CD4-positive, alpha-beta T cell treated with Interleukin-1 beta for 1 hour (primary cell): Measurements from ENCODE around the gene SMARCE1.
A peak's percentile ranks its signal among the peaks of the same experiment; 100 is the strongest.

Experiments used
- DNase-seq, 2 donors: peaks; one replicate each; pipeline ENCODE4 v3.0.0-alpha.2; 2020 to 2022

The SMARCE1 gene

GRCh38 chr17:40647624-40648383 is at the start of gene SMARCE1:
Gene SMARCE1 (minus strand): TSS chr17:40647818. CDS start chr17:40645802, 2,016 bp downstream.
- DNase-seq, result peak; percentile 78 to 80

DNA sequence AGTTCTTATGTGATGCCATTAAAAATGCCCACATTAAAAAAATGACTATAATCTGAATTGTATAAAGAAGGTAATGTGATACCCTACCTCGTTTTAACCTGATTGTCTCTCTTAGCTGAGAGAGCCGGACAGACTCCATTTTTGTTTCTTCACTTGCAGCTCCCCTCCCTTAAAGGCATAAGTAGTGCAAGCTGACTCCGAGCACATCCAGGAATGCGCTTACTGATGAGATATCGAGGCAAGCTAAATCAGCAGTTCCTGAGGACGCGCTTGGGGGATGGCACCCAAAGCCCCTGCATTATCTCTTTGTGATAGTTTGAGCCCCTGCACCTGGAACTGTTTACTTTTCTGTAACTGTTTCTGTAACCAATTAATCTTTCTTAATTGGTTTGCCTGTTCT is 49.7 kb upstream of the SMARCE1 start:
- no peak for DNase-seq

DNA sequence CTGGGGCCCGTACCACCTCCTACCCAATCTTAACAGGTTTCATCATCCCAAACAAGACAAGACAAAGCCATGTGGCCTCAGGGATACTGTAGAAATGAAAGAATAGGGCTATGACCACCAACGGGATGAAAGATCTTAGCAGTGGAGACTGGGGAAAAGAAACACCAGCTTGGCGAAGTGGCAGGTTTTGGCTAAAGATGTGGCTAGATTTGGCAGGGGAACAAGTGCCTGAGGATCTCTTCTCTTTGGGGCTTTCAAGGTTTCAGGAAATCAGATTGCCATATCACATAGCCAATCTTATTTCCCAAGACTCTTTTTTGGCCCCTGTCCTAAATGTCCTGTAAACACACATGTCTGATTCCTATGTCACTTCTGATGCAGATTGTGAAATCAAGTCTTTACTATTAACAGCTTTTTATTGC is 49.0 kb upstream of the SMARCE1 start:
- no peak for DNase-seq

DNA sequence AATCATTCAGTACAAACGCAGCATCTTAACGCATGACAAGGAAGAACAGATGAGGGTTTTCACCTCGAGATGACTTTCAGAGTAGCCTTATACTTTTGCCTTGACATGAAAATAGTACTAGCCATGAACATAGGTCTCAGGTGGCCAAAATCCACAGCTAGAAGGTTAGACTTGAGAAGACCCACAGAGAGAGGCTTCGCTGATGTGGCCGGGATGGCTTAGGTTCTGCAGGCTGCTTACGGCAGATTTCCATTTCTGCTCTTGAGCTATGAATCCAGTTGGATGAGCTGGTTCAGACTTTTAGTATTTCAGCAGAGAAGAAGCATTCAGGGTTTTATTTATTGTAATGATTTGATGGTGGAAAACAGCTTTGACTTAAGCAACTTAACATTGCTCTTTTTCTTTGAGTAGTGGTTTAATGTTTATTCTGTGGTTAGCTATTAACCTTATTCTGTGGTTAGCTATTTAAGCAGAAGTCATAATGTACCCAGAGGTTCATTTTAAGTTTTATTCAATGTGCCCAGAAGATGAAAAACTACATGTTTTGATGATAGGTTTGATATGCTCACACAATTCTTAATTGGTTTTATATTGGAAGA is 48.4 kb upstream of the SMARCE1 start:
- no peak for DNase-seq

DNA sequence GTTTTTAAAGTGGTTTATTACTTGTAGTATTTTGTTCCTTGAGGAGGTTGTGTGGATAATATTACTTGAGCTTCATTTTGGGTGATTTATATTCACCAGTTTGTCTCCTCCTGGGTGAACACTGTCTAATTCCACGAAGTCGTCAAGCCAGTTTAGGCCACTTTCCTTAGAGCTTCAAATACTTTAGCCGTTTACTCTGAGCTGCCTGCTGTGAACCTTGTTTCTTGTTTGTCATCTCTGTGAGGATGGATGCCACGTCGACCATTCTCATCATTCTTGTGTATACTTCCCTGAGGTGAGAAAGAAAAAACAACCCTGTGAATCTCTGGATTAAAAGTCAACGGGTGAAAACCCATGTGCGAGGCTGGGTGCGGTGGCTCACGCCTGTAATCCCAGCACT is 47.0 kb upstream of the SMARCE1 start:
- no peak for DNase-seq

- no peak for DNase-seq
Measured at GRCh38 chr17:40687106-40687505, 39.5 kb upstream of the SMARCE1 start.

GRCh38 chr17:40686192-40686591 is 38.6 kb upstream of the SMARCE1 start:
- no peak for DNase-seq

DNA sequence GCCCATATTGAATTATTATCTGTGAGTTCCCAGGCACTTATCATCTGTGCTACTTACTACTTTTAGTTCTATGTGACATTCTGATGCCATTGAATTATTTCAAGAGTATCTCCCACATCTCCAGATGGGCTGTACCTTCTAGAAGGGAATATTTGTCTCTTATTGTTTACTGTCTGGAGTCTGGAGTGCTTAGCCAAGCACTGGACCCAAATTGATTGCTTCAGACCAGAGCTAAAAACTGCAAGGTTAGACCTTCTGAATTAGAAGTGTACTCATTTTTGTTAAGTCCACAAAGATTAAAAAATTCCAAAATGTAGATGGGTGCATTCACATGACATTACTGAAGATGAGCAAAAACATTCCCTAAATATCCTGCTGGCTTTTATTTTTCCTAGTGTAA is 33.4 kb upstream of the SMARCE1 start:
- no peak for DNase-seq

DNA sequence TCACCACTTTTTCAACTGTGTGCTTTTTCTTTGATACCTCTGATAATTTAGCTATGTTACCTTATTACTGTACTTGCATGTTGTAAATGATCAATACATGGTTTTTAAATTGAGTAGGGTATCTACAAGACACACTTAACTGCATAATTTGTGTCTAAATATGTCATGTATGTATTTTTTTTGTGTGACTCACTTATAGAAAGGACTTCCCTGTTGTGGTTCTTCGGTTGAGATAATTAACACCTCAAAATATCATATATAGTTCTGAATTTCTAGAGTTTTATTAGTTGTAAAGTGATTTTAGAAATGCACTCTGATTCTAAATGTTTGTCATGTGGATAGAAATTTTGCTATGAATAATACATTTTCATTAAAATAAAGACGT is 31.9 kb upstream of the SMARCE1 start:
- DNase-seq, result no peak

DNA sequence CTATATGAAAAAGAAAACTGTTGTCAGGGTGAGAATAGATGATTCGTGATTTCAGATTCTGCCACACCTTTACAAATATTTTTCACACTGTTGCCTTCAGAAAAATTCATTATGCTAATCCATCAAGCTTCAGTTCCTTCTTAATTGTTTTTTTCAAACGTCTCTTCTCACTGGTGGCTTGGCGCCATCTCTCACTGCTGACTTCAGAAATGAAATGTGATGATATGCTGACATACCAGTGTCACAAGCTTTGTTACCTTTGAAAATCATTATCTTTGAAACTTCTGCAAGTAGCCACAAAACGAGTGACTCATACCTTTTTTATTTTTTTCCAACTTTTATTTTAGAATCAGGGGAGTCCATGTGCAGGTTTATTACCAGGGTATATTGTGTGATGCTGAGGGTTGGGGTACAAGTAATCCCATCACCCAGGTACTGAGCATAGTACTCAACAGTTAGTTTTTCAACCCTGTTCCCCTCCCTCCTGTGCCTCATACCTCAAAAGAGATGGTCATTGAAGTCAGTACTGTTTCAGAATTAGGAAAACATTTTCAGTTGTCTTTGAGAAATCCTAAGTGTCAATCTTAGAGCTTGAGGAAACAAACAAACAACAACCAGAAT is 31.4 kb upstream of the SMARCE1 start:
- no peak for DNase-seq

- DNase-seq, result no peak
Measured at GRCh38 chr17:40675905-40676304, 28.3 kb upstream of the SMARCE1 start.

- no peak for DNase-seq
Measured at GRCh38 chr17:40672654-40673053, 25.0 kb upstream of the SMARCE1 start.

DNA sequence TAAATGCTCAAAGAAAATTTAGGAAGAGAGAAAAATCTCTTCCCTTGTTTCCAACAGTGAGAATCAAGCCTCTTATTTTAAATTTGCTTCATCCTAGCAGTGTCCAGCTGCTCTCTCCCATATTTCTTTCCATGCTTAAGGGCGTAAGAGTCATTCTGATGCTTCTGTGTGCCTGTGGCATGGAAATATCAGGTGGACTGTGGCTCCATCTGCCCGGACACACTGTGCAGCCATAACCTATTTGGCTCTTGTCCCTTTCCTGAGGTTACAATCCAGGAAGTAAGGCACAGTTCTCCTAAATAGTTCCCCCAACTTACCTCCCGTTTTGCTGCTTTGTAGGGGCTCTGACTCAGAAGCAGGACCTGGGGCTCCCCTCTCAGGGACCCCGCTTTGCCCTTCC is 23.7 kb upstream of the SMARCE1 start:
- no peak for DNase-seq

- no peak for DNase-seq
Measured at GRCh38 chr17:40666331-40666730, 18.7 kb upstream of the SMARCE1 start.

- no peak for DNase-seq
Measured at GRCh38 chr17:40664582-40665333, 17.1 kb upstream of the SMARCE1 start, which contains the start of gene KRT222. Gene KRT222 (minus strand): TSS chr17:40665177. CDS start chr17:40665099, 78 bp downstream.

GRCh38 chr17:40663252-40663651 is 15.6 kb upstream of the SMARCE1 start:
- DNase-seq, result no peak

- no peak for DNase-seq
Measured at GRCh38 chr17:40659911-40660310, 12.3 kb upstream of the SMARCE1 start.

DNA sequence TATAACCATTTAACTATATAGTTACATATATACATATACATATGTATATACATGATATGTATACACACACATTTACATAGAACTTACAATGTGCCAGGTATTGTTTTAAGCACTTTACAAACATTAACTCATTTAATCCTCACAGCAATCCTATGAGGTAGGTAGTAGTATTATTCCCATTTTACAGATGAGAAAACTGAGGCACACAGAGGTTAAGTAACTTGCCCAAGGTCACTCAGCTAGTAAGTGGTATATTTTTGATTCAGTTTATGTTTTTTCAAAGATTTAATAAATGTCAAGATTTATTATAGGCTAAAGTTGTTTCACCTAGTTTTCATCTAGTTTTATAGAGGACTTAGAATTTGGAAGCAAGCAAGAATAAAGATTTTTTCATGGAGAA is 10.8 kb upstream of the SMARCE1 start:
- DNase-seq, result no peak

- no peak for DNase-seq
Measured at GRCh38 chr17:40651939-40652338, 4.3 kb upstream of the SMARCE1 start.

DNA sequence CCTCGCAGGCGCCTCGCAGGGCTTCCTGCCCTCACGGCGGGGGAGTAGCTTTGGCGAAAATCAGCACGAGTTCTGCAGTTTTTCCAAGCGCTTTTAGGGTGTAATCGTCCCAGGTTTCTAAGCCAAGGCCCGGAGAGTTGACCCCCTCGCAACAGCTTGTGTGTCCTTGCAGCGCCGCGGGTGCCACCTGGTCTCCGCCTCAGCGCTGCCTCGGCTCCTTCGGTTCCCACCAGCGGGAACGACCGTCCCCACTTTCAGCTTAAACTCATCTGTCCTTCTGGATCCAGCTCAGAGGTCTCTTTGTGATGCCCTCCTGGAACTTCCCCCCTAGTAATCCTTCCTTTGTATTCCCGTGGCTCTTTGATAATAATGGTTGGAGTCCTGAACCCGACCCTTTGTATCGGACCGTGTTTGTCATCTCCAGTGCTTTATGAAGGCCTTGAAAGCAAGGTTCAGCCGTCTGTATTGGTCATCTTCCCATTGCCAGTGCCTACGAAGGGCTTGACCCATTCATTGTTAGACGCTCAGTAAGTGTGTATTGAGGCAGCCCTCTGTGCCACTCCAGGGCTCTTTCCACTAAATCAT is 858 bp upstream of the SMARCE1 start:
- no peak for DNase-seq

- DNase-seq, result no peak
Measured at GRCh38 chr17:40646791-40647623, 611 bp downstream of the SMARCE1 start.

DNA sequence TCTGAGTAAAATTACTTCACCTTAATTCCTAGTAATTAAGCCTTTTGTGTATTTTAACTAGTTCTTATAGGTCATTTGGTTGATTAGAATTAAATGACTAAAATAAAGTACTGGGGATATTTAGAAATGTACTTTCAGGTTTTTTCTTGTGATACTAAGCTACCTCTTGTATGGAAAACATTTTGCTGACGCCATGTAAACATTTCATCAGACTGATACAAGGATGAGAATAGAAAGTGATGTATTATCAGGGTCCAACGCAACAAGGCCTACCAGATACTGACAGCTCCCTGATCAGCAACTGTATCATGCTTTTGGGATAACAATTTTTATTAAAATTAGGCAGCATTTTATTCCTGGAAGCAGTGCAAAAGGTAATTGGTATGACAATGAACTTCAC is 1.7 kb downstream of the SMARCE1 start:
- no peak for DNase-seq
